DND-41 (cell line): ENCODE results near the gene P4HA2.

ENCODE experiments used
- CTCF ChIP-seq: IDR thresholded peaks from 2 replicates; pipeline ENCODE4 v1.5.1; 2012; ENCODE audit warnings: borderline replicate concordance, low read length, moderate library complexity, mild to moderate bottlenecking; ENCODE audit not compliant: poor library complexity, severe bottlenecking; ENCODE audit errors: extremely low read depth
- EZH2 ChIP-seq: IDR thresholded peaks from 3 replicates; pipeline ENCODE4 v1.6.1; 2012; ENCODE audit warnings: borderline replicate concordance, low read depth, mild to moderate bottlenecking, moderate library complexity, low read length, inconsistent platforms; ENCODE audit not compliant: severe bottlenecking

- no peak for TF ChIP-seq CTCF
- no peak for TF ChIP-seq EZH2
Measured at GRCh38 chr5:132228241-132229035, 785 bp upstream of the P4HA2 start.
